ENCODE measurements around the gene GPRIN1.
"Not testable (repeated sequence)": the region's sequence is repeated elsewhere in the genome, so short reads cannot be mapped to it uniquely, and the experiment has no call there.

GPRIN1 gene

GRCh38 chr5:176591667-176592066 is 18.3 kb downstream of the GPRIN1 start:
- H3K9ac ChIP-seq (ENCODE audit: low read length in 5 of 5); H3K27ac ChIP-seq (ENCODE audit: low read depth, low read length); H3K4me1 ChIP-seq (ENCODE audit: control insufficient read depth in 5 of 5, insufficient read depth in 5 of 5, low read length in 5 of 5); H3K36me3 ChIP-seq (ENCODE audit: control insufficient read depth in 5 of 5, insufficient read depth in 5 of 5, low read length in 5 of 5); H3K9me3 ChIP-seq (ENCODE audit: control insufficient read depth in 5 of 5, low read length in 5 of 5); H3K4me3 ChIP-seq (ENCODE audit: low read depth in 1 of 5, low read length in 5 of 5): not testable (repeated sequence)
- H3K27me3 ChIP-seq (ENCODE audit: control insufficient read depth in 5 of 5, insufficient read depth in 4 of 5, low read length in 5 of 5), result peaks cover 13 to 22% (median 20%) of the 10 kb centered on the region in 5 donors

DNA sequence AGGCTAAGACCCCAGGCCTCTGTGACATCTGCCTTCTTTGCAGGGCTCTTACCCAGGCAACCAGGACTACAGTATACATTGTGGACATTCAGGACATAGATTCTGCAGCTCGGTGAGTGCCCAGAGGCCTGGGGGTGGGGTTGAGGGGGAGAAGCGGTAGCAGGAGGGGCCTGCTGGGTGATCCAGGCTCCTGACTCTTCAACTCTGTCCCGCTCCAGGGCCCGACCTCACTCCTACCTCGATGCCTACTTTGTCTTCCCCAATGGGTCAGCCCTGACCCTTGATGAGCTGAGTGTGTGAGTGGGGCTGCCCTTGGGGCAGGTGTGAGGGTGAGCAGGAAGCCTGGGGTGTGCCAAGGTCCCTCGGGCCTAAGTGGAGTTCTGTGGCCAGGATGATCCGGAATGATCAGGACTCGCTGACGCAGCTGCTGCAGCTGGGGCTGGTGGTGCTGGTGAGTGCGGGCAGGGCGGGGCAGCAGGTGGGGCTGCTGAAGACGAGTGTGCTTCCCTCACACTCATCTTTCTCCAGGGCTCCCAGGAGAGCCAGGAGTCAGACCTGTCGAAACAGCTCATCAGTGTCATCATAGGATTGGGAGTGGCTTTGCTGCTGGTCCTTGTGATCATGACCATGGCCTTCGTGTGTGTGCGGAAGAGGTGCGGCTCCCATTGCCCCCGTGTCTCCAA is 19.8 kb downstream of the GPRIN1 start:
- no peak overlapping the region for H3K27ac ChIP-seq (ENCODE audit: low read depth, low read length)
- H3K4me3 ChIP-seq (ENCODE audit: low read depth in 1 of 5, low read length in 5 of 5), result no peak overlapping the region
- H3K36me3 ChIP-seq (ENCODE audit: control insufficient read depth in 5 of 5, insufficient read depth in 5 of 5, low read length in 5 of 5), result no peaks in the 10 kb centered on the region
- peaks cover 0 to 6% (median 4%) of the 10 kb centered on the region in 5 donors for H3K9me3 ChIP-seq (ENCODE audit: control insufficient read depth in 5 of 5, low read length in 5 of 5)
- H3K4me1 ChIP-seq (ENCODE audit: control insufficient read depth in 5 of 5, insufficient read depth in 5 of 5, low read length in 5 of 5), result no peaks in the 10 kb centered on the region
- H3K27me3 ChIP-seq (ENCODE audit: control insufficient read depth in 5 of 5, insufficient read depth in 4 of 5, low read length in 5 of 5), result peaks cover 3 to 12% (median 10%) of the 10 kb centered on the region in 5 donors
- H3K9ac ChIP-seq (ENCODE audit: low read length in 5 of 5), result no peak overlapping the region

DNA sequence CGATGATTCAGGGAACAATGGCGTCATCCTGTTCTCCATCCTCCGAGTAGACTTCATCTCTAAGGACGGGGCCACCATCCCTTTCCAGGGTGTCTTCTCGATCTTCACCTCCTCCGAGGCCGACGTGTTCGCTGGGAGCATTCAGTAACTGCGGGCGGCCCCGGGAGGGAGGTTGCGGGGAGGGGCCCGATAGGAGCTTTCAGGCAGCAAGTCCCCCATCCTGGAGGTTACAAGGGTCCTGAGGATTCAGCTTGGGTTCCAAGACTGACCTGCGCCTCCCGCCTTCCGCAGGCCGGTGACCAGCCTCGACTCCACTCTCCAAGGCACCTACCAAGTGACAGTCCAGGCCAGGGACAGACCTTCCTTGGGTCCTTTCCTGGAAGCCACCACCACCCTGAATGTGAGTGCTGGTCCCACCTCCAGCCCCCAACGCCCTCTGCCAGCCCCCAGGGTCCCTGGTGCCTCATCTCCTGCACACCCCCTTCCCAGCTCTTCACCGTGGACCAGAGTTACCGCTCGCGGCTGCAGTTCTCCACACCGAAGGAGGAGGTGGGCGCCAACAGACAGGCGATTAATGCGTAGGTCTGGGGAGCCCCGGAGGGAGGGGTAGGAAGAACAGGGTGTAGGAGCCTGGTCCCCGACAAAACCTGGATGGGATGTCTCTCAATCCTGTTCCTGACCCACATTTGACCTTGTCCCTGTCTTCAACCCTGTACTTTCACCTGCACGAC is 20.8 kb downstream of the GPRIN1 start:
- Histone ChIP-seq H3K27me3 (ENCODE audit: control insufficient read depth in 5 of 5, insufficient read depth in 4 of 5, low read length in 5 of 5) (peaks cover 0 to 5% (median 3%) of the 10 kb centered on the region in 5 donors), H3K4me3 (ENCODE audit: low read depth in 1 of 5, low read length in 5 of 5) (no peak overlapping the region), H3K9ac (ENCODE audit: low read length in 5 of 5) (no peak overlapping the region), H3K9me3 (ENCODE audit: control insufficient read depth in 5 of 5, low read length in 5 of 5) (peaks cover 3 to 16% (median 14%) of the 10 kb centered on the region in 5 donors), H3K36me3 (ENCODE audit: control insufficient read depth in 5 of 5, insufficient read depth in 5 of 5, low read length in 5 of 5) (no peaks in the 10 kb centered on the region), H3K27ac (ENCODE audit: low read depth, low read length) (no peak overlapping the region), H3K4me1 (ENCODE audit: control insufficient read depth in 5 of 5, insufficient read depth in 5 of 5, low read length in 5 of 5) (no peaks in the 10 kb centered on the region)

DNA sequence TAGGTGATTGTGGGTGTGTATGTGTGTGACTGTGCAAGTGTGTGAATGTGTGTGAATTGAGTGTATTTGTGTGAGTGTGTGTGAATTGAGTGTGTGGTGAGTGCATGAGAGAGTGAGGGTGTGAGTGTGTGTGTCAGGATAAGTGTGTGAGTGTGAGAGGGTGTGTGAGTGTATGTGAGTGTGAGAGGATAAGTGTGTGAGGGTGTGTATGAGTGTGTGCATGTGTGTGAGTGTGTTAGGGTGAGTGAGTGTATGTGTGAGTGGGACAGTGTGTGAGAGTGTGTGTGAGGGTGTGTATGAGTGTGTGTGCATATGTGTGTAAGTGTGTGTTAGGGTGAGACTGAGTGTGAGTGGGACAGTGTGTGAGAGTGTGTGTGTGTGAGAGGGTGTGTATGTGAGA is 21.7 kb downstream of the GPRIN1 start:
- Histone ChIP-seq H3K9ac (ENCODE audit: low read length in 5 of 5) (no peak overlapping the region), H3K27me3 (ENCODE audit: control insufficient read depth in 5 of 5, insufficient read depth in 4 of 5, low read length in 5 of 5) (peaks cover 0 to under 1% (median 0%) of the 10 kb centered on the region in 5 donors), H3K4me1 (ENCODE audit: control insufficient read depth in 5 of 5, insufficient read depth in 5 of 5, low read length in 5 of 5) (no peaks in the 10 kb centered on the region), H3K9me3 (ENCODE audit: control insufficient read depth in 5 of 5, low read length in 5 of 5) (peaks cover 3 to 21% (median 16%) of the 10 kb centered on the region in 5 donors), H3K4me3 (ENCODE audit: low read depth in 1 of 5, low read length in 5 of 5) (no peak overlapping the region), H3K27ac (ENCODE audit: low read depth, low read length) (no peak overlapping the region), H3K36me3 (ENCODE audit: control insufficient read depth in 5 of 5, insufficient read depth in 5 of 5, low read length in 5 of 5) (no peaks in the 10 kb centered on the region)

GRCh38 chr5:176587398-176587797 is 22.6 kb downstream of the GPRIN1 start:
- H3K27me3 ChIP-seq (ENCODE audit: control insufficient read depth in 5 of 5, insufficient read depth in 4 of 5, low read length in 5 of 5), result no peaks in the 10 kb centered on the region
- H3K36me3 ChIP-seq (ENCODE audit: control insufficient read depth in 5 of 5, insufficient read depth in 5 of 5, low read length in 5 of 5), result no peaks in the 10 kb centered on the region
- no peak overlapping the region for H3K27ac ChIP-seq (ENCODE audit: low read depth, low read length)
- peaks cover 3 to 21% (median 16%) of the 10 kb centered on the region in 5 donors for H3K9me3 ChIP-seq (ENCODE audit: control insufficient read depth in 5 of 5, low read length in 5 of 5)
- no peak overlapping the region for H3K4me3 ChIP-seq (ENCODE audit: low read depth in 1 of 5, low read length in 5 of 5)
- no peak overlapping the region for H3K9ac ChIP-seq (ENCODE audit: low read length in 5 of 5)
- no peaks in the 10 kb centered on the region for H3K4me1 ChIP-seq (ENCODE audit: control insufficient read depth in 5 of 5, insufficient read depth in 5 of 5, low read length in 5 of 5)

- Histone ChIP-seq H3K27ac (ENCODE audit: low read depth, low read length) (no peak overlapping the region), H3K27me3 (ENCODE audit: control insufficient read depth in 5 of 5, insufficient read depth in 4 of 5, low read length in 5 of 5) (peaks cover 0 to 5% (median 0%) of the 10 kb centered on the region in 5 donors), H3K9me3 (ENCODE audit: control insufficient read depth in 5 of 5, low read length in 5 of 5) (peaks cover 3 to 21% (median 16%) of the 10 kb centered on the region in 5 donors), H3K4me1 (ENCODE audit: control insufficient read depth in 5 of 5, insufficient read depth in 5 of 5, low read length in 5 of 5) (no peaks in the 10 kb centered on the region), H3K4me3 (ENCODE audit: low read depth in 1 of 5, low read length in 5 of 5) (no peak overlapping the region), H3K36me3 (ENCODE audit: control insufficient read depth in 5 of 5, insufficient read depth in 5 of 5, low read length in 5 of 5) (no peaks in the 10 kb centered on the region), H3K9ac (ENCODE audit: low read length in 5 of 5) (no peak overlapping the region)
These were observed 26.9 kb downstream of the GPRIN1 start for GRCh38 chr5:176583076-176583475.

DNA sequence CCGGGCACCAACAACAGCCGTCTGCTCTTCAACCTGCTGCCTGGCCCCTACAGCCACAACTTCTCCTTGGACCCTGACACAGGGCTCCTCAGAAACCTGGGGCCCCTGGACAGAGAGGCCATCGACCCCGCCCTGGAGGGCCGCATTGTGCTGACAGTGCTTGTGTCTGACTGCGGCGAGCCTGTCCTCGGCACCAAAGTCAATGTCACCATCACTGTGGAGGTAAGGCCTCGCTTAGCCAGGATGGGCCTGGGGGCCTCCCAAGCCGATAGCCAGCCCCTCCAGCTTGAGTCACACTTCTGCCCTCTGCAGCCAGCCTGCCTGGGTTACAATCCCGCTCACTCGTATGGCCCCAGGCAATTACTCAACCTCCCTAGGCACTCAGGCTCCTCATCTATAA is 28.6 kb downstream of the GPRIN1 start:
- H3K36me3 ChIP-seq (ENCODE audit: control insufficient read depth in 5 of 5, insufficient read depth in 5 of 5, low read length in 5 of 5), result no peaks in the 10 kb centered on the region
- H3K4me3 ChIP-seq (ENCODE audit: low read depth in 1 of 5, low read length in 5 of 5), result no peak overlapping the region
- no peak overlapping the region for H3K9ac ChIP-seq (ENCODE audit: low read length in 5 of 5)
- H3K9me3 ChIP-seq (ENCODE audit: control insufficient read depth in 5 of 5, low read length in 5 of 5), result peaks cover 3 to 21% (median 16%) of the 10 kb centered on the region in 5 donors
- no peaks in the 10 kb centered on the region for H3K4me1 ChIP-seq (ENCODE audit: control insufficient read depth in 5 of 5, insufficient read depth in 5 of 5, low read length in 5 of 5)
- peaks cover 0 to 14% (median 8%) of the 10 kb centered on the region in 5 donors for H3K27me3 ChIP-seq (ENCODE audit: control insufficient read depth in 5 of 5, insufficient read depth in 4 of 5, low read length in 5 of 5)
- H3K27ac ChIP-seq (ENCODE audit: low read depth, low read length), result no peak overlapping the region

GRCh38 chr5:176579323-176579722 is 30.6 kb downstream of the GPRIN1 start:
- Histone ChIP-seq H3K9ac (ENCODE audit: low read length in 5 of 5) (no peak overlapping the region), H3K36me3 (ENCODE audit: control insufficient read depth in 5 of 5, insufficient read depth in 5 of 5, low read length in 5 of 5) (no peaks in the 10 kb centered on the region), H3K4me3 (ENCODE audit: low read depth in 1 of 5, low read length in 5 of 5) (no peak overlapping the region), H3K27ac (ENCODE audit: low read depth, low read length) (no peak overlapping the region), H3K27me3 (ENCODE audit: control insufficient read depth in 5 of 5, insufficient read depth in 4 of 5, low read length in 5 of 5) (peaks cover 3 to 28% (median 9%) of the 10 kb centered on the region in 5 donors), H3K9me3 (ENCODE audit: control insufficient read depth in 5 of 5, low read length in 5 of 5) (peaks cover 0 to 6% (median 3%) of the 10 kb centered on the region in 5 donors), H3K4me1 (ENCODE audit: control insufficient read depth in 5 of 5, insufficient read depth in 5 of 5, low read length in 5 of 5) (no peaks in the 10 kb centered on the region)

- H3K9ac ChIP-seq (ENCODE audit: low read length in 5 of 5), result no peak overlapping the region
- H3K9me3 ChIP-seq (ENCODE audit: control insufficient read depth in 5 of 5, low read length in 5 of 5), result no peaks in the 10 kb centered on the region
- peaks cover 6 to 34% (median 13%) of the 10 kb centered on the region in 5 donors for H3K27me3 ChIP-seq (ENCODE audit: control insufficient read depth in 5 of 5, insufficient read depth in 4 of 5, low read length in 5 of 5)
- no peak overlapping the region for H3K27ac ChIP-seq (ENCODE audit: low read depth, low read length)
- peaks cover 0 to 3% (median 0%) of the 10 kb centered on the region in 5 donors for H3K4me1 ChIP-seq (ENCODE audit: control insufficient read depth in 5 of 5, insufficient read depth in 5 of 5, low read length in 5 of 5)
- no peaks in the 10 kb centered on the region for H3K36me3 ChIP-seq (ENCODE audit: control insufficient read depth in 5 of 5, insufficient read depth in 5 of 5, low read length in 5 of 5)
- H3K4me3 ChIP-seq (ENCODE audit: low read depth in 1 of 5, low read length in 5 of 5), result no peak overlapping the region
These were observed 31.6 kb downstream of the GPRIN1 start for GRCh38 chr5:176578391-176578808.
